DOHH2 (cell line): ENCODE measurements around the gene SCYL1.

Source experiments
- H3F3A ChIP-seq: fragments of 200-600 bp; sonication (generic), shearing (Covaris generic); 2 replicates; pipeline ENCODE4 v1.6.0; 2016; ENCODE audit warnings: antibody characterized with exemption, mild to moderate bottlenecking; ENCODE audit not compliant: control insufficient read depth, insufficient read depth
- H3K27ac ChIP-seq: fragments of 200-600 bp; sonication (generic); 2 replicates; pipeline ENCODE4 v1.5.1; 2014; ENCODE audit warnings: low read depth, mild to moderate bottlenecking, low read length, moderate library complexity
- H3K27me3 ChIP-seq: fragments of 200-600 bp; sonication (generic); 2 replicates; pipeline ENCODE4 v1.6.1; 2014; ENCODE audit warnings: mild to moderate bottlenecking, low read length, mixed read lengths; ENCODE audit not compliant: control insufficient read depth
- H3K36me3 ChIP-seq: fragments of 200-600 bp; sonication (generic); 2 replicates; pipeline ENCODE4 v1.6.1; 2014; ENCODE audit warnings: mild to moderate bottlenecking, low read length, moderate library complexity, mixed read lengths; ENCODE audit not compliant: control insufficient read depth
- H3K4me1 ChIP-seq: fragments of 200-600 bp; sonication (generic); 2 replicates; pipeline ENCODE4 v1.6.1; 2014; ENCODE audit warnings: mild to moderate bottlenecking, low read length, mixed read lengths; ENCODE audit not compliant: control insufficient read depth
- H3K4me2 ChIP-seq: fragments of 200-600 bp; sonication (generic); 2 replicates; pipeline ENCODE4 v1.6.0; 2014; ENCODE audit warnings: mild to moderate bottlenecking, low read length, moderate library complexity
- H3K4me3 ChIP-seq: fragments of 200-600 bp; sonication (generic); 2 replicates; pipeline ENCODE4 v1.5.1; 2014; ENCODE audit warnings: mild to moderate bottlenecking, low read length, mixed read lengths
- H3K79me2 ChIP-seq: fragments of 200-600 bp; sonication (generic); 2 replicates; pipeline ENCODE4 v1.6.1; 2014; ENCODE audit warnings: mild to moderate bottlenecking, low read length, mixed read lengths; ENCODE audit not compliant: control insufficient read depth
- H3K9me2 ChIP-seq: fragments of 200-600 bp; sonication (generic); replicated peaks from 2 replicates; pipeline ENCODE4 v1.6.1; 2014; ENCODE audit warnings: mild to moderate bottlenecking, low read length, mixed read lengths; ENCODE audit not compliant: control insufficient read depth
- H3K9me3 ChIP-seq: fragments of 200-600 bp; sonication (generic); 2 replicates; pipeline ENCODE4 v1.6.1; 2014; ENCODE audit warnings: antibody characterized with exemption, low read length, mixed read lengths; ENCODE audit not compliant: control insufficient read depth, insufficient read depth
- H4K20me1 ChIP-seq: fragments of 200-600 bp; sonication (generic); 2 replicates; pipeline ENCODE4 v1.6.0; 2014; ENCODE audit warnings: low read depth, mild to moderate bottlenecking, antibody characterized with exemption, low read length, moderate library complexity; ENCODE audit not compliant: control insufficient read depth, insufficient read depth
- EZH2phosphoT487 ChIP-seq: fragments of 200-600 bp; sonication (generic); IDR thresholded peaks from 2 replicates; pipeline ENCODE4 v1.6.1; 2017; ENCODE audit warnings: borderline replicate concordance, mild to moderate bottlenecking, antibody characterized with exemption, low read length, moderate library complexity, mixed read lengths
- TF ChIP-seq, protein P1 (sequence below): fragments of 200-600 bp; sonication (generic); IDR thresholded peaks from one replicate; pipeline ENCODE4 v1.5.1; 2014; ENCODE audit warnings: antibody characterized with exemption, mild to moderate bottlenecking, low read depth, low read length; ENCODE audit not compliant: poor library complexity, severe bottlenecking

The SCYL1 gene

GRCh38 chr11:65575568-65576231 is 50.8 kb downstream of the SCYL1 start, which contains the start of gene EHBP1L1:
Gene EHBP1L1 (plus strand): TSS chr11:65576053. CDS start chr11:65576303, 250 bp downstream.
- H3K9me3 ChIP-seq = no peaks in the 10 kb centered on the region
- H3F3A ChIP-seq = peaks cover 20% of the 10 kb centered on the region
- peak within 1 kb of the TSS; percentile 90 for H3K27ac ChIP-seq
- H3K79me2 ChIP-seq = peaks cover 39% of the 10 kb centered on the region
- H3K4me1 ChIP-seq = peaks cover 55% of the 10 kb centered on the region
- H3K36me3 ChIP-seq = peaks cover 16% of the 10 kb centered on the region
- H4K20me1 ChIP-seq = 0 out of 2 replicates have a peak, but pooled peaks cover 2% of the 10 kb centered on the region
- peak within 1 kb of the TSS; percentile 86 for H3K4me3 ChIP-seq
- H3K4me2 ChIP-seq = peak within 1 kb of the TSS; percentile 87
- no peaks in the 10 kb centered on the region for H3K9me2 ChIP-seq
- H3K27me3 ChIP-seq = no peaks in the 10 kb centered on the region
- TF ChIP-seq EZH2phosphoT487 = no peak
- TF ChIP-seq, protein P1, sequence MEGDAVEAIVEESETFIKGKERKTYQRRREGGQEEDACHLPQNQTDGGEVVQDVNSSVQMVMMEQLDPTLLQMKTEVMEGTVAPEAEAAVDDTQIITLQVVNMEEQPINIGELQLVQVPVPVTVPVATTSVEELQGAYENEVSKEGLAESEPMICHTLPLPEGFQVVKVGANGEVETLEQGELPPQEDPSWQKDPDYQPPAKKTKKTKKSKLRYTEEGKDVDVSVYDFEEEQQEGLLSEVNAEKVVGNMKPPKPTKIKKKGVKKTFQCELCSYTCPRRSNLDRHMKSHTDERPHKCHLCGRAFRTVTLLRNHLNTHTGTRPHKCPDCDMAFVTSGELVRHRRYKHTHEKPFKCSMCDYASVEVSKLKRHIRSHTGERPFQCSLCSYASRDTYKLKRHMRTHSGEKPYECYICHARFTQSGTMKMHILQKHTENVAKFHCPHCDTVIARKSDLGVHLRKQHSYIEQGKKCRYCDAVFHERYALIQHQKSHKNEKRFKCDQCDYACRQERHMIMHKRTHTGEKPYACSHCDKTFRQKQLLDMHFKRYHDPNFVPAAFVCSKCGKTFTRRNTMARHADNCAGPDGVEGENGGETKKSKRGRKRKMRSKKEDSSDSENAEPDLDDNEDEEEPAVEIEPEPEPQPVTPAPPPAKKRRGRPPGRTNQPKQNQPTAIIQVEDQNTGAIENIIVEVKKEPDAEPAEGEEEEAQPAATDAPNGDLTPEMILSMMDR = no peak

GRCh38 chr11:65576232-65576866 is 51.5 kb downstream of the SCYL1 start:
- H3K27me3 ChIP-seq = no peaks in the 10 kb centered on the region
- peaks cover 51% of the 10 kb centered on the region for H3K4me1 ChIP-seq
- no peaks in the 10 kb centered on the region for H3K9me3 ChIP-seq
- 0 out of 2 replicates have a peak, but pooled peaks cover 2% of the 10 kb centered on the region for H4K20me1 ChIP-seq
- H3F3A ChIP-seq = peaks cover 20% of the 10 kb centered on the region
- peak overlapping the region; percentile 86 for H3K4me3 ChIP-seq
- H3K36me3 ChIP-seq = peaks cover 18% of the 10 kb centered on the region
- no peaks in the 10 kb centered on the region for H3K9me2 ChIP-seq
- TF ChIP-seq, protein P1 = no peak
- TF ChIP-seq EZH2phosphoT487 = no peak
- H3K4me2 ChIP-seq = peak overlapping the region; percentile 87
- H3K79me2 ChIP-seq = peaks cover 32% of the 10 kb centered on the region
- H3K27ac ChIP-seq = peak overlapping the region; percentile 35

GRCh38 chr11:65576867-65577755 is 52.2 kb downstream of the SCYL1 start:
- H3K4me2 ChIP-seq = peak overlapping the region; percentile 87
- TF ChIP-seq, protein P1 = no peak
- TF ChIP-seq EZH2phosphoT487 = no peak
- no peaks in the 10 kb centered on the region for H3K9me2 ChIP-seq
- no peaks in the 10 kb centered on the region for H4K20me1 ChIP-seq
- H3K4me1 ChIP-seq = peaks cover 44% of the 10 kb centered on the region
- H3F3A ChIP-seq = peaks cover 15% of the 10 kb centered on the region
- H3K4me3 ChIP-seq = peak overlapping the region; percentile 86
- H3K27ac ChIP-seq = no peak overlapping the region
- peaks cover 13% of the 10 kb centered on the region for H3K36me3 ChIP-seq
- H3K79me2 ChIP-seq = peaks cover 24% of the 10 kb centered on the region
- no peaks in the 10 kb centered on the region for H3K9me3 ChIP-seq
- no peaks in the 10 kb centered on the region for H3K27me3 ChIP-seq
